Activated CD4-positive, alpha-beta T cell treated with anti-CD3 and anti-CD28 coated beads for 24 hours (primary cell): ENCODE results near the gene WWTR1.

ENCODE experiments used
- DNase-seq, 2 donors: peaks; one replicate each; pipeline ENCODE4 v3.0.0-alpha.2; 2020; ENCODE audit warnings: low read depth in 2 of 2

Gene WWTR1

GRCh38 chr3:149593418-149594160 lies 64.2 kb downstream of the WWTR1 start:
- DNase-seq: no peak

- no peak for DNase-seq
Observed at GRCh38 chr3:149592758-149593240, 65.0 kb downstream of the WWTR1 start.

- DNase-seq: no peak
Observed at GRCh38 chr3:149590691-149591441, 67.0 kb downstream of the WWTR1 start.

- DNase-seq: no peak
Observed at GRCh38 chr3:149589332-149589731, 68.5 kb downstream of the WWTR1 start.

- DNase-seq: no peak
Observed at GRCh38 chr3:149588909-149589308, 68.9 kb downstream of the WWTR1 start.

- DNase-seq: no peak
Observed at GRCh38 chr3:149587383-149587782, 70.4 kb downstream of the WWTR1 start.

GRCh38 chr3:149586871-149587270 lies 71.0 kb downstream of the WWTR1 start:
- DNase-seq: no peak

GRCh38 chr3:149585401-149585726 lies 72.5 kb downstream of the WWTR1 start:
- no peak for DNase-seq

- no peak for DNase-seq
Observed at GRCh38 chr3:149583921-149584635, 73.7 kb downstream of the WWTR1 start.

GRCh38 chr3:149582395-149582794 lies 75.4 kb downstream of the WWTR1 start:
- no peak for DNase-seq

- no peak for DNase-seq
Observed at GRCh38 chr3:149581681-149582370, 76.0 kb downstream of the WWTR1 start.

- DNase-seq: no peak
Observed at GRCh38 chr3:149581248-149581647, 76.6 kb downstream of the WWTR1 start.

- DNase-seq: no peak
Observed at GRCh38 chr3:149579838-149580542, 77.8 kb downstream of the WWTR1 start.

- DNase-seq: no peak
Observed at GRCh38 chr3:149579161-149579560, 78.7 kb downstream of the WWTR1 start.

GRCh38 chr3:149577801-149578200 lies 80.0 kb downstream of the WWTR1 start:
- DNase-seq: no peak

- DNase-seq: no peak
Observed at GRCh38 chr3:149575961-149576564, 81.8 kb downstream of the WWTR1 start.

GRCh38 chr3:149575213-149575960 lies 82.4 kb downstream of the WWTR1 start:
- no peak for DNase-seq

GRCh38 chr3:149572796-149573414 lies 84.9 kb downstream of the WWTR1 start:
- no peak for DNase-seq

GRCh38 chr3:149571381-149571780 lies 86.4 kb downstream of the WWTR1 start:
- DNase-seq: no peak

- no peak for DNase-seq
Observed at GRCh38 chr3:149570016-149570415, 87.8 kb downstream of the WWTR1 start.
